GM18517 (cell line): Measurements from ENCODE around the gene PRKCH.
"Not testable (repeated sequence)": the region's sequence is repeated elsewhere in the genome, so short reads cannot be mapped to it uniquely, and the experiment has no call there.

ENCODE experiments used
- ATAC-seq: cut with Tn5 transposase; IDR thresholded peaks from one replicate; pipeline ENCODE4 v1.9.1; 2021; ENCODE audit warnings: mild to moderate bottlenecking, moderate library complexity; ENCODE audit not compliant: unreplicated experiment

Gene PRKCH

GRCh38 chr14:61304688-61305087, 16.7 kb upstream of the PRKCH start:
- no peak for ATAC-seq

- no peak for ATAC-seq
Observed at GRCh38 chr14:61308198-61308597, 13.2 kb upstream of the PRKCH start.

- not testable (repeated sequence) for ATAC-seq
Observed at GRCh38 chr14:61308701-61309100, 12.7 kb upstream of the PRKCH start.

GRCh38 chr14:61315313-61315712, 6.1 kb upstream of the PRKCH start:
- ATAC-seq = no peak

GRCh38 chr14:61319086-61319485, 2.3 kb upstream of the PRKCH start:
- no peak for ATAC-seq

GRCh38 chr14:61319706-61320105, 1.7 kb upstream of the PRKCH start:
- ATAC-seq = no peak

GRCh38 chr14:61320170-61320569, 1.2 kb upstream of the PRKCH start:
- not testable (repeated sequence) for ATAC-seq

- ATAC-seq = no peak
Observed at GRCh38 chr14:61320806-61321384, 484 bp upstream of the PRKCH start.

GRCh38 chr14:61322011-61322798, 826 bp downstream of the PRKCH start:
- no peak for ATAC-seq

GRCh38 chr14:61322799-61323290, 1.5 kb downstream of the PRKCH start:
- ATAC-seq = no peak

- ATAC-seq = no peak
Observed at GRCh38 chr14:61323970-61324369, 2.6 kb downstream of the PRKCH start.

GRCh38 chr14:61325166-61325565, 3.8 kb downstream of the PRKCH start:
- no peak for ATAC-seq

- ATAC-seq = no peak
Observed at GRCh38 chr14:61326146-61326545, 4.8 kb downstream of the PRKCH start.

- ATAC-seq = no peak
Observed at GRCh38 chr14:61326847-61327246, 5.5 kb downstream of the PRKCH start.

- no peak for ATAC-seq
Observed at GRCh38 chr14:61328626-61329262, 7.4 kb downstream of the PRKCH start.

GRCh38 chr14:61329478-61330051, 8.2 kb downstream of the PRKCH start:
- ATAC-seq = no peak

GRCh38 chr14:61330511-61330910, 9.1 kb downstream of the PRKCH start:
- no peak for ATAC-seq

GRCh38 chr14:61331992-61332657, 10.7 kb downstream of the PRKCH start:
- ATAC-seq = no peak

- no peak for ATAC-seq
Observed at GRCh38 chr14:61332658-61333029, 11.3 kb downstream of the PRKCH start.

- ATAC-seq = no peak
Observed at GRCh38 chr14:61333087-61333486, 11.7 kb downstream of the PRKCH start.

- no peak for ATAC-seq
Observed at GRCh38 chr14:61334197-61334701, 12.9 kb downstream of the PRKCH start.
